ENCODE results near the gene ATOH8. TPM values are rescaled to one million over a fixed set of nuclear protein-coding genes. Genes with fewer than 3 reads are reported as not detected.
"Not testable (repeated sequence)": the region's sequence is repeated elsewhere in the genome, so short reads cannot be mapped to it uniquely, and the experiment has no call there.

The ATOH8 gene
- total RNA-seq, 1 donor from 2014 or later: 93.6 TPM

DNA sequence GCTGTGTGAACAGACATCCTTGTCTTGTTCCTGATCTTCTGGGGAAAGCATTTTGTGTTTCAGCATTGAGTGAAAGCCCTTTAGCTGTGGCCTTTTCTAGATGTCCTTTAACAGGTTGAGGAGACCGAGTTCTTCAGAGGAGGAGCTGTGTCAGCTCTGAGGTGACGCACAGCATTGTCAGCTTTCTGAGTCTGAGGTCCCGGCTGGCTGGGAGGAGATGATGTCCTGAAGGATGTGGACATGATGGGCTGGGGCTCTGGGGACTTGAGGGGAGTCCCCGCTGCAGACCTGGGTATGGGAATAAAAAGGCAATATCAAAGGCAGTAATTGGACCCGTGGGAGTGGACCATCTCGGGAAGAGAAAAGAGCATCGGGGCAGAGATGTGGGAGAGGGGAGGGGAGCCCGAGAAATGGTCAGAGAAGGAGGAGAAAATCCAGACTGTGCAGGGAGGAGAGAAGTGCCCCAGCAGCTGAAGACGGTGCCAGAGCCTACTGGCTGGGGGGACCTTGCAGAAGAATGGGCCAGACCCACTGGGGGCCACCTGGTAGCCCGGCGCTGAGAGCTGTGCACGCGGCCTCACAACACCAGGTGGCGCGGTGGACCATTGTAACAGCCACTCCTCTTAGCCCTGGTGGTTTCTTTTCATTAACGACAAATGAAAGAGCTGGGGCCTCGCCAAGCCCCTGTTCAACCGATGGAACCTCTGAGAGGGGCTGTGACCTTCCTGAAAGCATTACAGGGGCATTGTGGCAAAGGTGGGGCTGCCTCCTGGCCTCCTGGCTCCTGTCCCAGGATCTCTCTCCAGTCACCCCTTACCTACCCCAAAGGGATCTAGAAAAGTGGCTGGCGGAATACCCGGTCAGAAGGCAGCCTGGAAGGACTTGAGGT is 73.4 kb downstream of the ATOH8 start:
- intact Hi-C loops (cut with DNase I): loop anchor here (5.0 kb wide), 1 partner anchor 255 kb away; no protein-coding TSS in a partner anchor
- peak; percentile 87 for TF ChIP-seq CTCF (IDR thresholded peaks at IDR 0.05)
- Histone ChIP-seq H3K4me3 (peak overlapping the region; percentile 28), H3K27ac (no peak overlapping the region), H3K4me1 (peaks cover 8% of the 10 kb centered on the region), H3K9me3 (no peaks in the 10 kb centered on the region), H3K27me3 (no peaks in the 10 kb centered on the region), H3K36me3 (no peaks in the 10 kb centered on the region)
- ATAC-seq (peak; percentile 97), DNase-seq (peak; percentile 87)

GRCh38 chr2:85827879-85828569 is 74.2 kb downstream of the ATOH8 start:
- peaks cover 8% of the 10 kb centered on the region for H3K4me1 ChIP-seq
- ATAC-seq (no peak), DNase-seq (no peak)
- H3K9me3 ChIP-seq: no peaks in the 10 kb centered on the region
- H3K4me3 ChIP-seq: peak overlapping the region; percentile 28
- no peaks in the 10 kb centered on the region for H3K27me3 ChIP-seq
- intact Hi-C loops (cut with DNase I): loop anchor here (5.0 kb wide), 1 partner anchor 254 kb away; no protein-coding TSS in a partner anchor
- H3K36me3 ChIP-seq: no peaks in the 10 kb centered on the region
- no peak for TF ChIP-seq CTCF (IDR thresholded peaks at IDR 0.05)
- no peak overlapping the region for H3K27ac ChIP-seq

DNA sequence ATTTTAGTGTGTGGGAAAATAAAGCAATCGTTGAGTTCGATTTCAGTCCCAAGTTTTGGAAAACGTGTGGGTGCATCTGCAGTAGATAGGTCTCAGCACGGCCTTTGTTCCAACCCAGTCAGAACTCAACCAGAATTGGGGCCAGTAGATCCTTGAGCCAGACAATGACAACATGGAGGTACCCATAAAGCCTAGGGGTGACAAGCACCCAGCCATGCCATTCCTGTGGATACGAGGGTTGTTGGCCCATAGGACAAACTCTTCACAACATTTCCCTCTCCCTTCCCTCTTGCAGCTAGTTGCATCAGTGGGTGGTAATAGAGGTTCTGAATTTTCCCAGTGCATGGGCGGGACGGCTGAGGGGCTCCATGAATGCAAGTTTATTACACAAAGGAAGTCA is 74.9 kb downstream of the ATOH8 start:
- no peak for DNase-seq
- intact Hi-C loops (cut with DNase I): loop anchor here (5.0 kb wide), 1 partner anchor 254 kb away; no protein-coding TSS in a partner anchor

DNA sequence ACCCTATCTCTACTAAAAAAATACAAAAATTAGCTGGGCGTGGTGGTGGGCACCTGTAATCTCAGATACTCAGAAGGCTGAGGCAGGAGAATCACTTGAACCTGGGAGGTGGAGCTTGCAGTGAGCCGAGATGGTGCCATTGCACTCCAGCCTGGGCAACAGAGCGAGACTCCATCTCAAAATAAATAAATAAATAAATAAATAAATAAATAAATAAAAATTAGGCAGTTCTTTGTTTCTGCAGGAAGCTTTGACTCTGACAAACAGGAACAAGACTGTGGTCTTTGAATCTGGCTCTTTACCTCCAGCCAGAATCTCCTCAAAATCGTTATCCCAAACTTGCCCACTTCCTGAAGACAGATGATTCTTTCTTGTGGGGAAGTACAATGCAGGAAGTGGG is 75.6 kb downstream of the ATOH8 start:
- intact Hi-C loops (cut with DNase I): loop anchor here (5.0 kb wide), 1 partner anchor 253 kb away; no protein-coding TSS in a partner anchor
- H3K4me1 ChIP-seq, H3K9me3 ChIP-seq, H3K27me3 ChIP-seq, DNase-seq, H3K27ac ChIP-seq, H3K36me3 ChIP-seq, H3K4me3 ChIP-seq, ATAC-seq: not testable (repeated sequence)

More for the DNA sequence above, 74.9 kb downstream of the ATOH8 start:
- H3K4me1 ChIP-seq: peaks cover 8% of the 10 kb centered on the region
- no peaks in the 10 kb centered on the region for H3K27me3 ChIP-seq
- H3K4me3 ChIP-seq: no peak overlapping the region
- H3K9me3 ChIP-seq: no peaks in the 10 kb centered on the region
- TF ChIP-seq CTCF (IDR thresholded peaks at IDR 0.05): no peak
- H3K27ac ChIP-seq: no peak overlapping the region
- ATAC-seq: no peak
- H3K36me3 ChIP-seq: no peaks in the 10 kb centered on the region

- Histone ChIP-seq H3K36me3 (no peaks in the 10 kb centered on the region), H3K9me3 (no peaks in the 10 kb centered on the region), H3K4me3 (no peak overlapping the region), H3K27ac (no peak overlapping the region), H3K4me1 (peaks cover 8% of the 10 kb centered on the region), H3K27me3 (no peaks in the 10 kb centered on the region)
- no peak for DNase-seq
- ATAC-seq: peak; percentile 40
- intact Hi-C loops (cut with DNase I): no loop called here
- TF ChIP-seq CTCF (IDR thresholded peaks at IDR 0.05): peak; percentile 10
Observed at GRCh38 chr2:85830645-85831044, 76.9 kb downstream of the ATOH8 start.

GRCh38 chr2:85831735-85832134 is 77.9 kb downstream of the ATOH8 start:
- Histone ChIP-seq H3K27ac (no peak overlapping the region), H3K4me1 (peaks cover 8% of the 10 kb centered on the region), H3K36me3 (no peaks in the 10 kb centered on the region), H3K27me3 (no peaks in the 10 kb centered on the region), H3K4me3 (no peak overlapping the region), H3K9me3 (no peaks in the 10 kb centered on the region)
- ATAC-seq (no peak), DNase-seq (no peak)
- no peak for TF ChIP-seq CTCF (IDR thresholded peaks at IDR 0.05)
- intact Hi-C loops (cut with DNase I): no loop called here
